AG04449 (cell line): ENCODE results near the gene TAS2R16.

Experiments used
- CTCF ChIA-PET: fragments of 350-600 bp; formaldehyde crosslinking; extraction: SDS; loops from one replicate; lab custom pipeline; 2021; ENCODE audit warnings: antibody characterized with exemption; lab: Yijun Ruan, JAX
- POLR2A ChIA-PET: fragments of 400-600, 350-600 bp; formaldehyde crosslinking; extraction: SDS; loops from one replicate; lab custom pipeline; 2020; ENCODE audit warnings: antibody characterized with exemption, inconsistent platforms; lab: Yijun Ruan, JAX
- DNase-seq: peaks from one replicate; pipeline ENCODE4 v3.0.0-alpha.2; 2010; ENCODE audit warnings: low read depth, low spot score
- H3K4me3 ChIP-seq: 2 replicates; pipeline ENCODE4 v1.5.1; 2011; ENCODE audit warnings: low read depth, mild to moderate bottlenecking, control low read depth, low read length
- TF ChIP-seq, protein P1 (sequence below): IDR thresholded peaks from one replicate; pipeline ENCODE4 v1.5.1; 2011; ENCODE audit warnings: mild to moderate bottlenecking, moderate library complexity, low read length, control low read depth, inconsistent platforms; ENCODE audit not compliant: insufficient read depth; ENCODE audit errors: missing control alignments

The TAS2R16 gene

DNA sequence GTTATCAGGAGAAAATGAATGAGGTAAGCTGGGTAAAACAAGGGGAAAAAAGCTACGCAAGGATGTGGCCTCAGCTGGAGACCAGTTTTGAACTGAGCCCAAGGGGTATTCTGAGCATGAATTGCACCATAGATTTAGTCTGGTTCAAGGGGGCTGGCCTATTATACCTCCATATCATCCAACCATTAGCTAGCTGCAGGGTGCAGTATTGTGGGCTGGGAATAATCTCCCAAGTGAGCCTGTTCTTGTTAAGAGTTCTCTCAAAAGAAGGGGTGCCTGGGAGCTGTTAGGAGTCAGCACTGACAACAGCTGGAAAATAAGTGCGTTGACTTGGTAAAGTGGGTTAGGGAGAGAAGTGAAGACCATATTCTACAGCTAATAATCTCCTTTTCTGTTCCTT, 8.0 kb downstream of the TAS2R16 start:
- no peak for DNase-seq
- ChIA-PET CTCF (no interaction called here), POLR2A (no interaction called here)
- no peak overlapping the region for H3K4me3 ChIP-seq
- TF ChIP-seq, protein P1, sequence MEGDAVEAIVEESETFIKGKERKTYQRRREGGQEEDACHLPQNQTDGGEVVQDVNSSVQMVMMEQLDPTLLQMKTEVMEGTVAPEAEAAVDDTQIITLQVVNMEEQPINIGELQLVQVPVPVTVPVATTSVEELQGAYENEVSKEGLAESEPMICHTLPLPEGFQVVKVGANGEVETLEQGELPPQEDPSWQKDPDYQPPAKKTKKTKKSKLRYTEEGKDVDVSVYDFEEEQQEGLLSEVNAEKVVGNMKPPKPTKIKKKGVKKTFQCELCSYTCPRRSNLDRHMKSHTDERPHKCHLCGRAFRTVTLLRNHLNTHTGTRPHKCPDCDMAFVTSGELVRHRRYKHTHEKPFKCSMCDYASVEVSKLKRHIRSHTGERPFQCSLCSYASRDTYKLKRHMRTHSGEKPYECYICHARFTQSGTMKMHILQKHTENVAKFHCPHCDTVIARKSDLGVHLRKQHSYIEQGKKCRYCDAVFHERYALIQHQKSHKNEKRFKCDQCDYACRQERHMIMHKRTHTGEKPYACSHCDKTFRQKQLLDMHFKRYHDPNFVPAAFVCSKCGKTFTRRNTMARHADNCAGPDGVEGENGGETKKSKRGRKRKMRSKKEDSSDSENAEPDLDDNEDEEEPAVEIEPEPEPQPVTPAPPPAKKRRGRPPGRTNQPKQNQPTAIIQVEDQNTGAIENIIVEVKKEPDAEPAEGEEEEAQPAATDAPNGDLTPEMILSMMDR = no peak

DNA sequence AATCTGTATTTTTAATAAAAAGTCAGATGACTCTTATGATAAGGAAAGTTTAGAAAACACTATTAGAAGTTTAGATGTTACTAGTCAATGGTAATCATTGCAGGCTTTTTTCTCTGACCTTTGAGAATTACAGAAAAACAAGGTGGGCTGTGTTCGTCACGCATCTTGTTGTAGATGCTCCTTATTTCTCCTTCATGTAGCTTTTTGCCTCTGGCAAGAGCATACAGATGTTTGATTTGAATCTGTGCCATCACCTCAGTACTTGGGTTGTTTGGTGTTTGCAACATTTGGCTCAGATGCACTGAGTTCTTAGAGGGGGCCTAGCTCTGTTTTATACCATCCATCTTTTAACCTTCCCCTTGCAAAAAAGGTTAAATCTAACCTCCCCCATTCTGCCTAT, 11.5 kb downstream of the TAS2R16 start:
- no peak overlapping the region for H3K4me3 ChIP-seq
- CTCF ChIA-PET = no interaction called here
- POLR2A ChIA-PET = no interaction called here
- no peak for DNase-seq
- TF ChIP-seq, protein P1 = no peak

DNA sequence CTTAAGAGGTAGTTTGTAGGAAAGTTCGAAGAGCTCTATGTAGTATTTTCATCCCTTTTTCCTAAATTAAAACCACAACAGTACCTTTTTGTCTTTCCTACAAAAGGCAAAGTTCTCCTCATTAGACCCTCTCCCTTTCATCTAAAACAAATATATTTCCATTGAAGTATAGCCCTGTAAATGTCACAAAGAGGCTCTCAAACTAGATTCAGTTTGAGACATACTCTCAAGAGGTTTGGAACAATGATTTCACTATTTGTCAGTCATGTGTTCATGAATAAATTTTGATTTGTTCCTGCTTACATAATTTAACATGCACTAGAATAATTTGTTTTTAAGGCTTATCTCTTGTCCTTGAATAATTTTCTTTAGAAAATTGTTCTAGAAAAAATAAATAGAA, 12.2 kb downstream of the TAS2R16 start:
- CTCF ChIA-PET = no interaction called here
- H3K4me3 ChIP-seq = no peak overlapping the region
- TF ChIP-seq, protein P1 = no peak
- POLR2A ChIA-PET = no interaction called here
- DNase-seq = no peak

DNA sequence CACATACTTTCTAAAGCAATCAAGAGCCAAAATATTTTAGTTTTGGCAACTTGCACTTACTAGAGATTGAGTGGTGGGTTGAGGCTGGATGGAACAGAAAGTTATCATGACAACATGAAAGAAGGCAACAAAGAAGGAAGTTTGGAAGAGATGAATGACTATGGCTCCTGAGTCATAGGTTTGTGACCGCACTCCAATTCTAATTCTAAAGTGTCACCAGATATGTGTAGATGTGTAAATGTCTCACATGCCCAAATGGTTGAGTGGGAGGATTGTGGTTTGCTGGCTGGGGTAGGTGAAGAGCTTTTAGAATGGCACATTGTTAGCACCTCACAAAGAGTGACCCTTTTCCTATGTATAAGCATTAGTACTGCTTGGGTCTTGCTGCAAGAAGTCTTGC, 20.2 kb downstream of the TAS2R16 start:
- CTCF ChIA-PET = no interaction called here
- DNase-seq = no peak
- POLR2A ChIA-PET = no interaction called here
- H3K4me3 ChIP-seq = no peak overlapping the region
- TF ChIP-seq, protein P1 = no peak

DNA sequence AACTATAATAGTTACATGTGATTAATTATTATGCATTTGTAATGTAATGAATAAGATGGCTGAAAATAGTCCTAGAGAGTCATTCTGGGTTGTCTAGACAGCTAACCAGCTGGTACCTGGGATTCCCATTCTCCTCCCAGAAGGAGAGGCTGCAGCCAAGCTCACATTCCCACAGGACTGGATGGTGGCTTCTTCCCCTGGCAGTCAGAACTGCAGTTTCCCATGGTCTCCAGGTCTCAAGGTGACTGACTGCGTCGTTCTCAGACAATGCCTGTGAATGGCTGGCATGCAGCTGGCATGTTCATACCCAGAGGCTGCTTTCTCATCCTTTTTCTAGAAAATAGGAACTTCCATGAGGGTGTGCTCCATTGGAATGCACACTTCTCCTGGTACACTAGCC, 21.3 kb downstream of the TAS2R16 start:
- POLR2A ChIA-PET = no interaction called here
- no peak for DNase-seq
- TF ChIP-seq, protein P1 = no peak
- CTCF ChIA-PET = no interaction called here
- no peak overlapping the region for H3K4me3 ChIP-seq

DNA sequence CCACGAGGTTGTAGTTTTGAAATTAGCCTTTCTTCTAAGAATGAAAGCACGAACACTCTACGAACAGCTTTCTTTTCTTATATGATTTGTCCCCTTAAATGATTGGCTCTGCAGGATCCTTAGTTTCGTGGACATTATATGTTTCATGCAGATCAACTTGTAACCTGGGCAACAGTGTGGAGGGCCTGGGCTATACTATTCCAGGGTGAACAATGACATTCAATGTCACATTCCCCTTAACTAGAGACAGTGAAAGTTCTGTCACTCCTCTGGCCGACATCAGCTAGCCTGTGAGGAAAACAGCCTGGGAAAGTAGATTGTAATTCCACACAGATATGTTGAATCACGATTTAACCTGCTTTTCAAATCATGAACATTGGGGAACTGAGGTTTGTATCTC, 23.4 kb downstream of the TAS2R16 start:
- no peak overlapping the region for H3K4me3 ChIP-seq
- POLR2A ChIA-PET = no interaction called here
- DNase-seq = no peak
- CTCF ChIA-PET = no interaction called here
- TF ChIP-seq, protein P1 = no peak
